ENCODE measurements around the gene PLXNB1. TPM values are rescaled to one million over a fixed set of nuclear protein-coding genes. Genes with fewer than 3 reads are reported as not detected.

Gene PLXNB1
- total and polyA plus RNA-seq, 10 of the 15 experiments (the other 5 are each of a cell fraction or from before 2014, with no cell fraction given) = 0.18 to 15.1 (median 5.3) TPM

- TF ChIP-seq NFYB (IDR thresholded peaks at IDR 0.05; ENCODE audit: insufficient read depth, low read depth, low read length) (no peak), SMAD5 (IDR thresholded peaks at IDR 0.05; ENCODE audit: low read depth) (no peak), JUNB (IDR thresholded peaks at IDR 0.05) (no peak), CBX5 (IDR thresholded peaks at IDR 0.05; ENCODE audit: low read depth) (no peak), YY1 (IDR thresholded peaks at IDR 0.05; ENCODE audit: low read depth, low read length) (no peak), PAX5 (IDR thresholded peaks at IDR 0.05; ENCODE audit: borderline replicate concordance, low read depth, low read length) (no peak), TAF1 (IDR thresholded peaks at IDR 0.05; ENCODE audit: borderline replicate concordance, low read depth, low read length) (no peak), HCFC1 (IDR thresholded peaks at IDR 0.05; ENCODE audit: low read length) (no peak), CBX3 (IDR thresholded peaks at IDR 0.05; ENCODE audit: borderline replicate concordance, low read depth) (no peak), NFIC (IDR thresholded peaks at IDR 0.05; ENCODE audit: low read depth, low read length) (no peak), ETV6 (conservative IDR thresholded peaks at IDR 0.05 in 1 of 2, IDR thresholded peaks at IDR 0.05 in 1 of 2; ENCODE audit: borderline replicate concordance in 1 of 2, low read depth in 1 of 2) (no peak), NFYA (IDR thresholded peaks at IDR 0.05; ENCODE audit: borderline replicate concordance, low read depth, low read length) (no peak), SREBF1 (IDR thresholded peaks at IDR 0.05; ENCODE audit: low read length) (no peak), BHLHE40 (IDR thresholded peaks at IDR 0.05; ENCODE audit: borderline replicate concordance in 1 of 2, low read depth in 2 of 2, low read length in 1 of 2) (no peak), ZNF592 (IDR thresholded peaks at IDR 0.05) (no peak), BRCA1 (IDR thresholded peaks at IDR 0.05; ENCODE audit: low read depth, low read length) (no peak), GABPA (IDR thresholded peaks at IDR 0.05; ENCODE audit: low read depth) (no peak), MYC (IDR thresholded peaks at IDR 0.05; ENCODE audit: insufficient read depth, insufficient read length, insufficient replicate concordance, low read length, severe bottlenecking) (no peak), RFX5 (IDR thresholded peaks at IDR 0.05; ENCODE audit: low read depth, low read length) (no peak)
- Histone ChIP-seq H3K27me3 (replicated peaks in 1 of 2; ENCODE audit: control insufficient read depth in 2 of 2, insufficient read depth in 2 of 2, low read length in 1 of 2) (no peaks in the 10 kb centered on the region), H3K9me3 (replicated peaks; ENCODE audit: control insufficient read depth, insufficient read depth, low read length) (no peaks in the 10 kb centered on the region), H3K4me1 (ENCODE audit: control insufficient read depth, insufficient read depth, low read length) (no peaks in the 10 kb centered on the region), H2AFZ (ENCODE audit: control insufficient read depth, low read depth, low read length) (no peak overlapping the region), H3K4me2 (ENCODE audit: control insufficient read depth, insufficient read depth) (no peak overlapping the region), H3K79me2 (ENCODE audit: control insufficient read depth, insufficient read depth, low read length) (no peaks in the 10 kb centered on the region), H4K20me1 (ENCODE audit: control insufficient read depth, insufficient read depth) (no peaks in the 10 kb centered on the region), H3K27ac (ENCODE audit: control insufficient read depth, insufficient read depth) (no peak overlapping the region), H3K4me3 (no peak overlapping the region), H3K9ac (ENCODE audit: control insufficient read depth, insufficient read depth, low read length) (no peak overlapping the region), H3K36me3 (ENCODE audit: control insufficient read depth in 2 of 2, insufficient read depth in 2 of 2, low read length in 1 of 2) (no peaks in the 10 kb centered on the region)
- in situ Hi-C loops (cut with MboI) = no loop called here
- FAIRE-seq (no peak), ATAC-seq (no peak), DNase-seq (ENCODE audit: low read depth, low spot score) (no peak)
- BruUV-seq (replicated peaks) = no TSS peak
- RAD21 ChIA-PET (ENCODE audit: unreplicated experiment) = interaction anchor here (2.3 kb wide), 1 partner anchor 30 kb away, joined by 13 read pairs; no protein-coding TSS in a partner anchor
- WGBS (ENCODE audit: insufficient coverage, insufficient replicate concordance, low lambda C conversion rate, missing lambda C conversion rate) = 0% methylated on average over 1 of the region's 1 CpG
- POLR2A ChIA-PET = no interaction called here
- CTCF ChIA-PET = interaction anchor here (22.0 kb wide), 1 partner anchor 30 kb away, joined by 757 read pairs; the partner anchor contains the start of genes CCDC51 and TMA7
- SMC1A ChIA-PET (ENCODE audit: uncharacterized antibody, unreplicated experiment) = interaction anchor here (8.0 kb wide), 1 partner anchor 30 kb away, joined by 287 read pairs; the partner anchor contains the start of genes CCDC51 and TMA7
- intact Hi-C loops (cut with micrococcal nuclease; ENCODE audit: unreplicated experiment) = no loop called here
Measured at GRCh38 chr3:48405971-48406370, 23.9 kb downstream of the PLXNB1 start.
